Measurements from ENCODE around the gene POLR2M.

The POLR2M gene

DNA sequence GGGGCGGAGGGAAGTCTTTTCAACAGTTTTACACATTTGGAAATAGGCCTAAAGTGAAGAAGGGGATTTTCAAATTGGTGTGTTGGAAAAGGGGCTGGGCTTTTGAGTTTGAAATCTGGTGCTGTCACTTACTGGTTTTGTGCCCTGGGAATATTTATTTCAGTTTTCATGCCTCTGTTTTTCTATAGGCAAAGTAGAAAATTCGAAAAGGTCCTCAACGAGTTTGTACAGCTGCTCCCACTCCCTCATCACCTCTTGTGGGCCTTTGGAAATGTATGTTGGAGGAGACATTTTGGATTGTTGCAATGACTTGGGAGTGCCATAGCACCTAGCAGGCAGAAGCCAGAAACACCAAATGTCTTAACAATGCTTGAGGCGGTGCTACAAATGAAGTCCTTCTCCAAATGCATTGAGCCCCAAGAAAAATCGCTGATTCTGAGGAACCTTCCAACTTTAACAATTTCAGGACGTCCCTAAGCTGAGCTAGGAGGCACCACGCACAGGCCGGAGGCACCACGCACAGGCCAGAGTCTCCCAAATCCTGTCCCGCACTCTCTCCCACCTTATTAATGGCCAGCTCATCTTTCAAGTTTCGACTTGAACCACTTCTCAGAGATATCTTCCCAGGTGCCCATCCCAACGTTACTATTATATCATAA, 639 bp upstream of the POLR2M start:
- CTCF ChIA-PET, result interaction anchor here (0.8 to 1.5 kb wide), 7 partner anchors 27 to 476 kb away, joined by 3 to 5 read pairs (median 3); no protein-coding TSS in a partner anchor
- Histone ChIP-seq H3K27ac (ENCODE audit: extremely low read depth, low read depth, low read length) (peak overlapping the region; percentile 20; the same call in 1 of the 2 replicates), H3K4me3 (ENCODE audit: low read depth, low read length) (peak overlapping the region; percentile 21)

GRCh38 chr15:57708047-57708446, 1.5 kb downstream of the POLR2M start:
- H3K4me1 ChIP-seq (ENCODE audit: control insufficient read depth, insufficient read depth, low read length), result peaks cover 8% of the 10 kb centered on the region; the same call in 1 of the 2 replicates
- H3K4me3 ChIP-seq (ENCODE audit: low read depth, low read length), result peak overlapping the region; percentile 95
- ChIA-PET POLR2A (no interaction called here), CTCF (interaction anchor here (0.7 to 1.3 kb wide), 2 partner anchors 25 to 36 kb away, joined by 3 to 4 read pairs; no protein-coding TSS in a partner anchor)
- peaks cover 13 to 44% of the 10 kb centered on the region in 2 experiments for H3K36me3 ChIP-seq (ENCODE audit: control insufficient read depth in 2 of 2, insufficient read depth in 1 of 2, low read length in 2 of 2)
- no peak overlapping the region for H3K27ac ChIP-seq (ENCODE audit: extremely low read depth, low read depth, low read length)
- no peaks in the 10 kb centered on the region for H3K9me3 ChIP-seq (ENCODE audit: control insufficient read depth, insufficient read depth, low read depth, low read length)
- TF ChIP-seq ZNF510 (tag by site-specific recombination; IDR thresholded peaks at IDR 0.05; ENCODE audit: insufficient replicate concordance) (no peak), HOXC10 (CRISPR knock-in tag; IDR thresholded peaks at IDR 0.05) (no peak), ATF2 (tag by site-specific recombination; IDR thresholded peaks at IDR 0.05; ENCODE audit: low read depth) (peak; percentile 90), PRDM6 (tag by site-specific recombination; IDR thresholded peaks at IDR 0.05) (0 out of 2 replicates have a peak, but pooled peaks have one; percentile 10), ZNF629 (tag by site-specific recombination; IDR thresholded peaks at IDR 0.05) (0 out of 2 replicates have a peak, but pooled peaks have one; percentile 19), ZNF664 (tag by site-specific recombination; IDR thresholded peaks at IDR 0.05) (no peak), KLF1 (tag by site-specific recombination; IDR thresholded peaks at IDR 0.05) (no peak)

More for the DNA sequence above, 639 bp upstream of the POLR2M start:
- Histone ChIP-seq H3K36me3 (ENCODE audit: control insufficient read depth in 2 of 2, insufficient read depth in 1 of 2, low read length in 2 of 2) (peaks cover 6 to 23% of the 10 kb centered on the region in 2 experiments; a peak in 2 of 3 replicates), H3K9me3 (ENCODE audit: control insufficient read depth, insufficient read depth, low read depth, low read length) (no peaks in the 10 kb centered on the region), H3K4me1 (ENCODE audit: control insufficient read depth, insufficient read depth, low read length) (peaks cover 8% of the 10 kb centered on the region; the same call in 1 of the 2 replicates)
- POLR2A ChIA-PET, result interaction anchor here (0.6 to 1.8 kb wide), 7 partner anchors 9 to 1061 kb away, joined by 3 to 6 read pairs (median 3); no protein-coding TSS in a partner anchor
- no peak for TF ChIP-seq FEZF1 (tag by site-specific recombination; IDR thresholded peaks at IDR 0.05)
- no peak for TF ChIP-seq SP2 (tag by site-specific recombination; IDR thresholded peaks at IDR 0.05)

GRCh38 chr15:57718309-57718708, 11.8 kb downstream of the POLR2M start:
- Histone ChIP-seq H3K4me3 (ENCODE audit: low read depth, low read length) (no peak overlapping the region), H3K9me3 (ENCODE audit: control insufficient read depth, insufficient read depth, low read depth, low read length) (no peaks in the 10 kb centered on the region), H3K36me3 (ENCODE audit: control insufficient read depth in 2 of 2, insufficient read depth in 1 of 2, low read length in 2 of 2) (peaks cover 4 to 22% of the 10 kb centered on the region in 2 experiments), H3K4me1 (ENCODE audit: control insufficient read depth, insufficient read depth, low read length) (no peaks in the 10 kb centered on the region), H3K27ac (ENCODE audit: extremely low read depth, low read depth, low read length) (no peak overlapping the region)
- POLR2A ChIA-PET, result interaction anchor here (0.6 to 0.9 kb wide), 3 partner anchors 12 to 1284 kb away, joined by 3 to 6 read pairs (median 4); partner anchors contain the start of gene POLR2M
- CTCF ChIA-PET, result no interaction called here
- TF ChIP-seq ZNF510 (tag by site-specific recombination; IDR thresholded peaks at IDR 0.05; ENCODE audit: insufficient replicate concordance), result no peak

DNA sequence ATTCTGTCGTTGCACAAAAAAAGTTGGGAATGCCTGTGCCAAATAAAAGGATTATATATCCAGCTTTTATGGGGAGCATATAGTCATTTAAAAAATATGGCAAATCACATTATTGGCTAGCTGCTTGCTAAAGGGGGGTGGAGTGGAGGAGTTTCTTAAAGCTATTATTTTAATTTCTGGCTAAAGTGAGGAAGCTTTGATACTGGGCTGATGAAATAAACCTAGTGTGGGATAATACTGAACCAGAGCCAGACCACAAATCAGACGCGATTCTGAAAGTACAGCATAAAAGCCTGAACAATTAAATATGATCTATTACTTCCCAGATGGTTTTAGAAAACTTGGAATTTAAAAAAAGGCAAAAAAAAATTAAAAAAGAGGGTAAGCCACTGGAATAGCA, 14.4 kb downstream of the POLR2M start:
- no peak overlapping the region for H3K4me3 ChIP-seq (ENCODE audit: low read depth, low read length)
- H3K9me3 ChIP-seq (ENCODE audit: control insufficient read depth, insufficient read depth, low read depth, low read length), result no peaks in the 10 kb centered on the region
- POLR2A ChIA-PET, result no interaction called here
- H3K4me1 ChIP-seq (ENCODE audit: control insufficient read depth, insufficient read depth, low read length), result no peaks in the 10 kb centered on the region
- H3K27ac ChIP-seq (ENCODE audit: extremely low read depth, low read depth, low read length), result no peak overlapping the region
- CTCF ChIA-PET, result interaction anchor here (0.5 to 1.2 kb wide), 5 partner anchors 10 to 140 kb away, joined by 3 read pairs; no protein-coding TSS in a partner anchor
- peaks cover 4 to 7% of the 10 kb centered on the region in 2 experiments; a peak in 2 of 3 replicates for H3K36me3 ChIP-seq (ENCODE audit: control insufficient read depth in 2 of 2, insufficient read depth in 1 of 2, low read length in 2 of 2)
- TF ChIP-seq GLI4 (tag by site-specific recombination; IDR thresholded peaks at IDR 0.05), result no peak
- TF ChIP-seq, protein P1, sequence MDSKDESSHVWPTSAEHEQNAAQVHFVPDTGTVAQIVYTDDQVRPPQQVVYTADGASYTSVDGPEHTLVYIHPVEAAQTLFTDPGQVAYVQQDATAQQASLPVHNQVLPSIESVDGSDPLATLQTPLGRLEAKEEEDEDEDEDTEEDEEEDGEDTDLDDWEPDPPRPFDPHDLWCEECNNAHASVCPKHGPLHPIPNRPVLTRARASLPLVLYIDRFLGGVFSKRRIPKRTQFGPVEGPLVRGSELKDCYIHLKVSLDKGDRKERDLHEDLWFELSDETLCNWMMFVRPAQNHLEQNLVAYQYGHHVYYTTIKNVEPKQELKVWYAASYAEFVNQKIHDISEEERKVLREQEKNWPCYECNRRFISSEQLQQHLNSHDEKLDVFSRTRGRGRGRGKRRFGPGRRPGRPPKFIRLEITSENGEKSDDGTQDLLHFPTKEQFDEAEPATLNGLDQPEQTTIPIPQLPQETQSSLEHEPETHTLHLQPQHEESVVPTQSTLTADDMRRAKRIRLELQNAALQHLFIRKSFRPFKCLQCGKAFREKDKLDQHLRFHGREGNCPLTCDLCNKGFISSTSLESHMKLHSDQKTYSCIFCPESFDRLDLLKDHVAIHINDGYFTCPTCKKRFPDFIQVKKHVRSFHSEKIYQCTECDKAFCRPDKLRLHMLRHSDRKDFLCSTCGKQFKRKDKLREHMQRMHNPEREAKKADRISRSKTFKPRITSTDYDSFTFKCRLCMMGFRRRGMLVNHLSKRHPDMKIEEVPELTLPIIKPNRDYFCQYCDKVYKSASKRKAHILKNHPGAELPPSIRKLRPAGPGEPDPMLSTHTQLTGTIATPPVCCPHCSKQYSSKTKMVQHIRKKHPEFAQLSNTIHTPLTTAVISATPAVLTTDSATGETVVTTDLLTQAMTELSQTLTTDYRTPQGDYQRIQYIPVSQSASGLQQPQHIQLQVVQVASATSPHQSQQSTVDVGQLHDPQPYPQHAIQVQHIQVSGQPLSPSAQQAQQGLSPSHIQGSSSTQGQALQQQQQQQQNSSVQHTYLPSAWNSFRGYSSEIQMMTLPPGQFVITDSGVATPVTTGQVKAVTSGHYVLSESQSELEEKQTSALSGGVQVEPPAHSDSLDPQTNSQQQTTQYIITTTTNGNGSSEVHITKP (tag by site-specific recombination; IDR thresholded peaks at IDR 0.05), result no peak
- no peak for TF ChIP-seq KLF1 (tag by site-specific recombination; IDR thresholded peaks at IDR 0.05)
- TF ChIP-seq ZNF174 (tag by site-specific recombination; IDR thresholded peaks at IDR 0.05), result no peak
- TF ChIP-seq ZNF248 (tag by site-specific recombination; IDR thresholded peaks at IDR 0.05), result no peak
- no peak for TF ChIP-seq ZFP69B (tag by site-specific recombination; IDR thresholded peaks at IDR 0.05)
- TF ChIP-seq ZNF26 (tag by site-specific recombination; IDR thresholded peaks at IDR 0.05), result no peak
- no peak for TF ChIP-seq ZNF433 (tag by site-specific recombination; IDR thresholded peaks at IDR 0.05; ENCODE audit: low read depth)
- no peak for TF ChIP-seq GFI1B (tag by site-specific recombination; IDR thresholded peaks at IDR 0.05)
- no peak for TF ChIP-seq ZNF155 (tag by site-specific recombination; IDR thresholded peaks at IDR 0.05)

All from HEK293 (cell line).